ENCODE measurements around the gene RTRAF. TPM values are rescaled to one million over a fixed set of nuclear protein-coding genes. Genes with fewer than 3 reads are reported as not detected.

Gene RTRAF
- total RNA-seq, 4 donors from 2014 or later, result 20.2 to 58.7 (median 51.9) TPM

- Histone ChIP-seq H3K27ac (peak overlapping the region in 3 of 4 donors; percentile 16 to 80 (median 44)), H3K27me3 (no peaks in the 10 kb centered on the region), H3K36me3 (no peaks in the 10 kb centered on the region), H3K4me3 (no peak overlapping the region), H3K9me3 (no peaks in the 10 kb centered on the region), H3K4me1 (peaks cover 0 to 82% (median 24%) of the 10 kb centered on the region in 3 donors)
- intact Hi-C loops (cut with DNase I), result no loop called here
- WGBS, 2 donors, result 53 to 68% methylated on average over 3 of the region's 6 CpGs
- no peak for DNase-seq
- TF ChIP-seq POLR2A (IDR thresholded peaks at IDR 0.05) (no peak), CTCF (IDR thresholded peaks at IDR 0.05) (no peak)
Observed at GRCh38 chr14:52049721-52050588, 60.6 kb downstream of the RTRAF start.

- Histone ChIP-seq H3K27ac (peak overlapping the region in 3 of 4 donors; percentile 46 to 89 (median 80)), H3K4me3 (no peak overlapping the region), H3K36me3 (no peaks in the 10 kb centered on the region), H3K27me3 (no peaks in the 10 kb centered on the region), H3K9me3 (no peaks in the 10 kb centered on the region), H3K4me1 (peaks cover 0 to 71% (median 22%) of the 10 kb centered on the region in 3 donors)
- WGBS, 2 donors, result 53 to 61% methylated on average over 3 of the region's 3 CpGs
- TF ChIP-seq CTCF (IDR thresholded peaks at IDR 0.05) (no peak), POLR2A (IDR thresholded peaks at IDR 0.05) (no peak)
- intact Hi-C loops (cut with DNase I), result no loop called here
- no peak for DNase-seq
Observed at GRCh38 chr14:52051251-52051650, 61.9 kb downstream of the RTRAF start.

- TF ChIP-seq CTCF (IDR thresholded peaks at IDR 0.05) (no peak), POLR2A (IDR thresholded peaks at IDR 0.05) (no peak)
Observed at GRCh38 chr14:52051871-52052270, 62.5 kb downstream of the RTRAF start.

GRCh38 chr14:52052288-52052943 is 63.1 kb downstream of the RTRAF start:
- Histone ChIP-seq H3K27ac (peak overlapping the region in 3 of 4 donors; percentile 46 to 89 (median 80)), H3K9me3 (no peaks in the 10 kb centered on the region), H3K27me3 (no peaks in the 10 kb centered on the region), H3K36me3 (no peaks in the 10 kb centered on the region), H3K4me3 (no peak overlapping the region), H3K4me1 (peaks cover 0 to 63% (median 22%) of the 10 kb centered on the region in 3 donors)
- 40 to 45% methylated on average over 7 of the region's 7 CpGs for WGBS, 2 donors
- no peak for DNase-seq
- no peak for TF ChIP-seq POLR2A (IDR thresholded peaks at IDR 0.05)
- TF ChIP-seq CTCF (IDR thresholded peaks at IDR 0.05), result no peak
- intact Hi-C loops (cut with DNase I), result no loop called here

More at GRCh38 chr14:52051871-52052270, 62.5 kb downstream of the RTRAF start:
- Histone ChIP-seq H3K36me3 (no peaks in the 10 kb centered on the region), H3K4me3 (no peak overlapping the region), H3K9me3 (no peaks in the 10 kb centered on the region), H3K4me1 (peaks cover 0 to 65% (median 22%) of the 10 kb centered on the region in 3 donors), H3K27me3 (no peaks in the 10 kb centered on the region), H3K27ac (peak overlapping the region in 3 of 4 donors; percentile 46 to 89 (median 80))
- DNase-seq, result no peak
- 54 to 56% methylated on average over 2 of the region's 2 CpGs for WGBS, 2 donors
- intact Hi-C loops (cut with DNase I), result no loop called here

- peak overlapping the region; percentile 9 to 89 (median 63) for H3K27ac ChIP-seq
- H3K36me3 ChIP-seq, result no peaks in the 10 kb centered on the region
- TF ChIP-seq CTCF (IDR thresholded peaks at IDR 0.05) (no peak), POLR2A (IDR thresholded peaks at IDR 0.05) (no peak)
- intact Hi-C loops (cut with DNase I), result no loop called here
- no peaks in the 10 kb centered on the region for H3K27me3 ChIP-seq
- peaks cover 0 to 63% (median 22%) of the 10 kb centered on the region in 3 donors for H3K4me1 ChIP-seq
- WGBS, 2 donors, result 27 to 31% methylated on average over 5 of the region's 5 CpGs
- H3K4me3 ChIP-seq, result no peak overlapping the region
- no peak for DNase-seq
- H3K9me3 ChIP-seq, result no peaks in the 10 kb centered on the region
Observed at GRCh38 chr14:52053044-52053443, 63.7 kb downstream of the RTRAF start.

Measured in esophagus squamous epithelium (tissue), 5 donors.